SHP77 (cell line): ENCODE results near the gene GALNT18.

Source experiments
- DNase-seq, 2 experiments: peaks; one replicate each; lab custom pipeline; 2025; lab: John Stamatoyannopoulos, UW

Gene GALNT18

DNA sequence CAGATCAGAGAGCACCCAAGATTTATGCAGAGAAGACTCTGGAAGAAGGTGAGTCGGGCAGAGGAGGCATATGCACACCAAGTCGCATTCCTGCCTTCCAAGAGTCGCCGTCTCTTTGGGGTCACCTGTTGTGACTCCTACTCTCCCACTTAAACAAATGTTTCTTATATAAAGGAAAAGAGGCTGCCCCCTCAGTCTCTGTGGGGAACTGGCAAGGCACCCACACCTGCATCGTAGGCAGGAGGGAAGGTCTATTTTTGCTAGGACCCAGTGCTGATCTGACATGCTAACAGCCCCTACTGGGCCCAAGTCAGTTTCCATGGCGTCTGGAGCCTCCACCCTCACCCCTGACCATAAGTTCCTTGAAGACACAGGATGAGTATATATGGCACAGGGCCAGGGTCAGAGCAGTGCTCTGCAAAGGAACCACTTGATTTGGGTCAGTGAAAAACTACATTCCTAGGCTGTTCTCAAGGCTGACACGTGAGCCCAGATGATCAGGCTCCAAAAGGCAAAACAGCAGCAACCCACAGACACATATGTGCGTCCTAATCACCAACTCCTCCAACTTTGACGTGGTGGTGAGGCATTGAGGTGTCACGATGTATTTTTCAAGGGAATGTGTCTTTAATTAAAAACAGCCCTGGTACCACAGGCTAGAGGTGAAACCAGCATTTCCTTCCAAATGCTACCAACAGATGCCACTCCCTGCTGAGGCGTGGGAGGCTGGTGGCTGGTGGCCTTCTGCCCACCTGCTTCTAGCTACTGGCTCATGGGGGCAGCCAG lies 213.2 kb downstream of the GALNT18 start:
- DNase-seq = no peak

DNA sequence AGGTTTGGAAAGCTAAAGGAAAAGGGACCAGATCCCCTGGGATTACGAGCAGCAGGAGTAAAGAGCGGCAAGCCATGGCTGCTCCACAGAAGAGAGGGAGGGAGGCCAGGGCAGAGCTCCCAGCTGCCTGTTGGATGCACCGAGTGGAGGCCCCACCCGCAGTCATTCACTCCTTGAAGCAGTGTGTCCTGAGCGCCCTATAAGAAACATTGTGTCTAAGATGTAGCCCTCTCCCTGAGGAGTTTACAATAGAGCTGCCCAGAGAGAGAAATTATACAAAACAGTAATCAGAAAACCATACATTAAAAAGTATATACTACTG lies 214.1 kb downstream of the GALNT18 start:
- no peak for DNase-seq

DNA sequence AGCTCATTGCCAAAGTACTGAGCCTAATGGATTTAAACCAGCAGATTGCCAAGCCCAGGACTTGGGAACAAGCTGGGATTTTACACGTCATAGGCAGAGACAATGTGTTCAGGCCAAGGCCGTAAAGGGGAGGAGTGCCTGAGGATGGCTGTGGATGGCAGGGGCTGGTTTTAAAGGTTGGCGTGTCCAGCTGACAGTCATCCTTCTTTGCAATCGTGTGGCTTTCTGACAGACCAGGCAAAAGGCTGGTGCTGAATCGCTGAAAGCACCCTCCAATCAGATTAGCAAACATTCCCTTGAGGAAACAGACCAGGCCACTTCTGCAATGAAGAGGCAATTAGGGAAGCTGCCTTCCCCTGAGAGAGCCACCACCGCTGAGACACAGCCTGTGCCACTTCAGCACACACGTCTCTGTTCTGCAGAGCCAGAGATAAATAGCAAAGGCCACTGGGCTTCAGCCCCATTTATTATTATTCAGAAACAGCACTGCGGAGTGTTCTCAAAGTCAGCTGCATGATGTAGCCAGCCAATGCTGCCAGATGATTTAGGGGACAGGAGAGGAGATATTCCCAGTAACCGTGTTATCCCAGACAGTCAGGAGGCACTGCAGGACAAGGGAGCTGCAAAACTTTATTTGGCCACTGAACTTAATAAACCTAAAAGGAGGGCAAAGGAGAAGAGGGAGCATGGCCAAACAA lies 214.6 kb downstream of the GALNT18 start:
- DNase-seq = peak; percentile 21 to 31

DNA sequence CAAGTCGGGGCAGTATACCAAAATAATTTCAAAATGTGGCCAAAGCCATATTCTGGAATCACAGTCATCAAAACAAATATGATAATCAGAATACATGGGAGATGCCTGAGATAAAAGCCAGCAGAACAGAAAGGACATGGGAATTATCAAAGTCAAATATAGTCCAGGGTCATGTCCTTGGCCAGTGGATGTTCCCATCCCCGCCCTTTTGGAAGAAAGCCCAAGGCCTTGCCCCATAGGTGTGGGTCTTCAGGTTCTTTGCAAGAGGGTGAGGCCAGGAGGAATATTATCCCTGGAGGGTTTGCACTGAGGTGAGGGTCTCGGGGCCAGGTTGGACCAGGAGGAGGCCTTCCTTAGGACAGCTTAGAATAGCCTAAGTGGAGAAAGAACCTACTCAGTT lies 215.2 kb downstream of the GALNT18 start:
- no peak for DNase-seq

DNA sequence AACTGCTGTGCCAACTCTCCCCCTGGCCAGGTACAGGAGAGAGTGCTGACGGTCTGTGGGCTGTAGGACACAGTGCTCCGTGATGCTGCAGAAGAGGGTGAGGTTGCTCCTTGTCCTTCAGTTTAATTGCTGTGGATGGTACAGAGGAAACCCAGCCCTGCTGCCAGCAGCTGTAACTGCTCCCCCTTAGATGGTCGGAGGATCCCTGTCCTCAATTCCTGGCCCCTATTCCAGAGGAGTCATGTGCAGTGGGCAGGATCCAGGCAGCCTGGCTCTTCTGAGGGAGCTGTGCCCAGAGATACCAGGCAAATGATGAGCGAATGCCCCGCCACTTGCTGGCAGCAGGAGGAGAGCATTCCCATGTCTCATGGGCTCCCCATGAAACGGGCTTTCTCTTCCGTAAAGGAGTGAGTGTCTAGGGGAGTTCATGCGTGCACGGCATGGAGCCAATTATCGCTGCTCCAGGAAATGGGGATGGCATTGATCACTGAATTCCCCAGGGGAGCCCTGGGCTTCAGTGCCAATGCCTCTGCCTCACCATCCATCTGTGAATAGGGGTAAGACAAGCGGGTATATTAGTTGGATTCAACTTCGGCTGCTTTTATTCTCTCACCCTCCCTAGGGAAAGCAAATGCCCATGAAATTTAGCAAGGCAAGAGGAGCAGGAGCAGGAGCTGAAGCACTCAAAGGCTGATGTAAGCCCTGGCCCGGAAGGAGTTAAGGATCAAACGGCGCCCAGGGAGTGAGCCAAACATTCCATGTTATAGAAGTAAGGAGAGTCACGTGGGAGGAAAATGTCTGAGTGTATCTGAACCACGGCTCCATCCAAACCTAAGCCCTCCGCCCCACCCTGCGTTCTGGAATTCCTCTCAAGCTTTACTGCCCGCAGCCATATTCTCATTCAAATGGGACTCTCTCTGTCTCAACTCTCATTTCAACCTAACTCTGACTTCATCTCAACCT lies 217.8 kb downstream of the GALNT18 start:
- DNase-seq = no peak

DNA sequence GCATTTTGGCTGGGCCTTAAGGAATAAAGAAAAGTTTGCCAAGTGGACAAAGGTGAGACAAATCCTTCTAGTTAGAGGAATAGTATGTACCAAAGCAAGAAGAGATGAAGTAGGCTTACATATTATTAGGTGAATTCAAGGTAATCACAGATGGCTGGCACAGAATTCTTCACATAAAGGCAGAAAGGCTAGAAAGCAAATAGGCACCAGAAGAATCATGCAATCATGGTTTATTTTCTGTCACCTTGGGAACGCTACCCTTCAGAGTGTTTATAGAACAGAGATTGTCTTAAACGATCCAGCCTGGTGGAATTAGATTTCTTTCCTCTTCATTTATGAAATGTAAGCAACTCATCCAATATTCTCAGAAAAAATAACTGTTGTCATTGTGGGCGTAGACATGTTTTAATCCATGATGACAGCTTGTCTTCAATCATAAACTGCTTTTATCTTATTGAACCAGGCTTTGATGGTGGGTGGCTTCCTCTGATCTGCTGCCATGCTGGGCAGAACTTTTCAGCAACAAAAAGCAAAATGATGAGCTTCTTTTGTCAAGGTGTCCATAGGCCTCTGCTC lies 219.8 kb downstream of the GALNT18 start:
- no peak for DNase-seq

DNA sequence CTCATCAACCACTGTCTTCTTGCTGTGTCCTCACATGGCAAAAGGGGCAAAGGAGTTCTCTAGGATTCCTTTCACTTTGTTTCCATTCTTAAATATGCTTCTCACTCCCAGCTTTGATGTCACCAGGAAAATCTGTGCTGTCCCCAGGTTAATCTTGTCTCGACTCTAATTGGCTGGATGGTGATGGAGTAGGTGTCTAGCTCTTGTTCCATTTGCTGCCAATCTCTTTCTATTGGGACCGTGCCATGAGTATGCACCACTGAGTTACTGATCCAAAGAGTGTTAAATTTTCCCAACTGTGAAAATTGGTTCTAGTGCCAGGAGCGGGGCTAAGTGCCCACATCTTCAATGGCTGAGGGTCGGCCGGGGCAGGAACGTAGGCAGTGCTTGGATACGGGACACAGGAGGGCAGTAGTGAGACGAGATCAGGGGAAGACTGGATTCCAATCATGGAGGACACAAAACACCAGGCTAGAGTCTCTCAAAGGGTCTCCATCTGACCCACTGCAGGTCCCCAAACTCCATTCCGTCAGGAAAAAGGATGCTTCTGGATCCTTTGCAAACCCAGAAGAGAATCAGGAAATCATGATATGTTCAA lies 221.1 kb downstream of the GALNT18 start:
- DNase-seq = no peak

DNA sequence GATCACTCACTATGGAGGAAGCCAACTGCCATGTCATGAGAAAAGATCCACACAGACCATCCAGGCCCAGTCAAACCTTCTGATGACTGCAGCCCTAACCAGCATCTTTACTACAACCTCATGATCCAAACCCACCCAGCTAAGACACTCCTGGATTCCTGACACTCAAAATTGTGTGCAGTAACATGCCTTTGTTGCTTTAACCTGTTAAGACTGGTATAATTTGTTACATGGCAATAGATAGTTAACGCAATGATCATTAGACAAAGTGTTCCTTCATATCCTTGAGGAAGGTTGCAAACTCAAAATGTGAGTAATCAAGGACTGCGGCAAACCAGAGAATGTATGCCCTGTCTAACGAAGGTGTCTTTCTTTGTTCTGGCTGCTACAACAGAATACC lies 221.7 kb downstream of the GALNT18 start:
- no peak for DNase-seq

DNA sequence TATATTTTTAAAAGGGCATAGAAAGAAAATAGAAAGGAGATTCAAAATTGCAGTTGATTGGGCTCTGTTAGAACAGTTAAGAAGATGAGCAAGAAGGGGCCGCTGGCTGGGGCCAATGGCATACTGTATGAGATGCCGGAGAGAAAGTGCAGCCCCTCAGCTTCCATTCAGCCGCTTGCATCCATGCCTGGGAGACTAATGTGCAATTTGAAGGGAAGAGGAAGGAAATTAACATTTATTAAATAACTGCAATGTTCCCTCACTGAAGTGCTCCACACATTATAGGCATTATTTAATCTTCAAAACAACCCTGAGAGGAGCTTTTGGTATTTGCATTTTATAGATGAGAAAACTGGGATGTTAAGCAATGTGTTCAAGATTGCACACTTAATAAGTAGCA lies 224.0 kb downstream of the GALNT18 start:
- no peak for DNase-seq

DNA sequence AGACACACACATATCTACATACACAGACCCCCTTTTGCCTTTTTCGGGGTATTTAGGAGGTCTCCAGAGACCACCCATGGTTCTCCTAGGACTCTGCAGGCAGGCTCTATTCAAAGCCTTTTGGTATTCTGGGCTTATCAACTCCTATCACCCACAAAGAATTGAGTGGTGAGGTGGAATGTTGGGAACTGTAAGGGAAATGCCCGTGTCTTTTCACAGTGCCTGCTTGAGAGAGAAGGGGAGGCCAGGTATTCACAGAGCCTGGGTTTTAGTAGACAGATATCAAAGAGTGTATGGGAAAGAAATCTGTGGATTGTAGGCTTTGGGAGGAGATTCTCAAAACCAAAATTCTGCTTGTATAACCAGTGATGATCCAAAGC lies 224.8 kb downstream of the GALNT18 start:
- no peak for DNase-seq

DNA sequence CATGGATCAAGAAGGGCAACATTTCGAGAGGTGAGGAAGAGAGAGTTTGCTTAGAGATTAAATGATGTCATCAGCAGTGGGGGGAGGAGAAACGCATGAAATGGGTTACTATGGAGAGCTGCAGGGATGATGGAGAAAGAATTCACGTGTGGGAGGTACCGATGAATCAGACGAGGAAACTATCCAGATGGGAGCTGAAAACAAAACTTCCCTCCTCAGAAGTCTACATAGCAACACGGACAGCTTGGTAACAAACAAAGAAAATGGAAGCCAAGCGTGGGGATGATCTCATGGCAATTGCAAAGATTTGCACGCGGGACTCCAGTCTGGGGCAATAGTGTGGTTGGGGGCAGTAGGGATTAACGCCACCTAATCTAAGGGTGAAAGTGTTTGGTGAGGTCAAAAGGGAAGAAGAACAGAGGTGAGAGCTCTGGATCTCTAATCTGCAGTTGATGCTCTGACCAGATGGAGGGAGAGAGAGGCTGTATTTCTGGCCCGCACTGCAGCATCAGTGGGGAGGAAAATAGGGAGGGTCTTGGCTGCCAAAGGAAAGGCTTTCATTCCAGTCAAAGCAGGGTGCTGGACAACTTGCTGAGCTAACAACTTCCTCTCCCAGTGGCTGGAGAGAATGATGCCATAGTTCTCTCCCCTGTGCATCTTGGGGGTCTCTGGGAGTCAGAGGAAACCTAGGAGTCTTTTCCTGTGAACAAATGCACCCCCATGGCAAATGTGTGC lies 225.3 kb downstream of the GALNT18 start:
- DNase-seq = no peak

DNA sequence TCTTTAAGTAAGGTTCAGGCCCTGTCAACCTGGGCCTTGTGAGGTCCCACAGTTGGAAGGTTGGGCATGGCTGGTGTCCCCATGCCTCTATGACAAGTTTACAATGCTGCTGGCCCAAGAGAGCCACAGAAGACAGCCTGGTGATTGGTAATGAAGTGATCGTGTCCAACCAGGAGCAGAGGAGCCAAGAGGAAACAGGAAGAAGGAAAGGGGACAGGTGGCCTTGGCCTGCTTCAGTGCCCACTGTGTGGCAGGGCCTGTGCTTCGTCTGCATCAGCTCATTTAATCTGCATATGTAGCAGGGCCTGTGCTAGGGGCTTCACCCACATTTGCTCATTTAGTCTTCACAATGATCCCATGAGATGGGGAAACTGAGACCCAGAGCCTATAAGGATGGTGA lies 226.7 kb downstream of the GALNT18 start:
- DNase-seq = no peak

DNA sequence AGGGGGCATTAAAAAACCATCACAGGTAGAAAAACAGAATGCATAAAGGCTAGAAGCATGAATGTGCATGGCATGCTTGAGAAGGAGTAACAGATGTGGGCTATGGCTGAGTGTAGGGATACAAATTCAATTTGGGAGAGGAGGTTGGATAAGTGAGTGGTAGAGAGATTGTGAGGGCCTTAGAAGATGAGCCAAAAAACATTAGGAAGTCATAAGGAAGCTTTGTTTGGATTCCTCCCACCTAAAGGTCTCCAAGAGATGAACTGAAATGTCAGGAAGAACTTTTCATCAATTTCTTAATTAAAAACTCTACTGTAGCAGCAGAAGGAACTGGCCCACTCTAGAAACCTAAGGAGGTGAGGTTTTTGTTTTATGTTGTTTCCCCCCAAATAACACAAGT lies 227.6 kb downstream of the GALNT18 start:
- no peak for DNase-seq

DNA sequence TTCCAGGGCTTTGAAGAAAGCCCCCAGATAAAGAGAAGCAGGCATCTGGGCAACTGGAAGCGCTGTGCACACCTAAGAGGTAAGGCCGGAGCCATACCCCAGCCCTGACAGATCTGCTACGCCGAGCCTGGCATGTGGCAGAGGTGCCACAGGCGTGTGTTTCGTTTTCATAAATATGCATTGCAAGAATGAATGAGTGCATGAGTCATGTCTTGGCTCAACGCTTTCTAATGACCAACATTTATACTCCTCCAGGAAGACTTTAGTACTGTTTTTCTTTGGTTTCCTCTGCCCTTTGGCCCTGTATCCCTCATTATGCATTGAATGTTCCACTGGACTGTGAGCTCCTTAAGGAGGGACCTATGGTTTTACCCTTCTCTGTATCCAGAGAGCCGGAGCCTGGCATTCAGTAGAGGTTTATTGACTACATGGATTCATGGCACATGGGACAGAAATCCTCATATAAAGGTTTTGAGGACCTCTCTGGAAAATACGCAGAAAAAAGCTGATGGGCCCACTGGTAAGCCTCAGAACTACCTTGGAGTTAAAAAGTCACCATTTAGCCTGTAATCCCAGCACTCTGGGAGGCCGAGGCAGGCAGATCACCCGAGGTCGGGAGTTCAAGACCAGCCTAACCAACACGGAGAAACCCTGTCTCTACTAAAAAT lies 229.9 kb downstream of the GALNT18 start:
- no peak for DNase-seq

DNA sequence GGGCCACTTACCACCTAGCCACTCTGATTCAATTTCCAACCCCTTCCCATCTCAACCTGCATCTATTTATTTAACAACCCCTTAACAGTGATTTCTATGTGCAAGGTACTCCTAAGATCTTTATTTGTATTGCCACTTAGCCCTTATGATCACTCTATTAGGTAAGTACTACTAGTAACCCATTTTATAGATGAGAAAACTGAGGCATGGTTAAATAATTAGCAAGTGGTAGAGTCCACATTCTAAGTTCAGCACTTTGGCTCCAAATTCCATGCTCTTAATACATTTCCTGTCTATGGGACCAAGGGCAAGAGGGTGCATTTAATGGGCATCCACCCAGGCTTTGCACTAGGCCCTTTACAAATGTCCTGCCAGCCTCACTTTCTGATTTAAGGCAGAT lies 230.6 kb downstream of the GALNT18 start:
- no peak for DNase-seq

DNA sequence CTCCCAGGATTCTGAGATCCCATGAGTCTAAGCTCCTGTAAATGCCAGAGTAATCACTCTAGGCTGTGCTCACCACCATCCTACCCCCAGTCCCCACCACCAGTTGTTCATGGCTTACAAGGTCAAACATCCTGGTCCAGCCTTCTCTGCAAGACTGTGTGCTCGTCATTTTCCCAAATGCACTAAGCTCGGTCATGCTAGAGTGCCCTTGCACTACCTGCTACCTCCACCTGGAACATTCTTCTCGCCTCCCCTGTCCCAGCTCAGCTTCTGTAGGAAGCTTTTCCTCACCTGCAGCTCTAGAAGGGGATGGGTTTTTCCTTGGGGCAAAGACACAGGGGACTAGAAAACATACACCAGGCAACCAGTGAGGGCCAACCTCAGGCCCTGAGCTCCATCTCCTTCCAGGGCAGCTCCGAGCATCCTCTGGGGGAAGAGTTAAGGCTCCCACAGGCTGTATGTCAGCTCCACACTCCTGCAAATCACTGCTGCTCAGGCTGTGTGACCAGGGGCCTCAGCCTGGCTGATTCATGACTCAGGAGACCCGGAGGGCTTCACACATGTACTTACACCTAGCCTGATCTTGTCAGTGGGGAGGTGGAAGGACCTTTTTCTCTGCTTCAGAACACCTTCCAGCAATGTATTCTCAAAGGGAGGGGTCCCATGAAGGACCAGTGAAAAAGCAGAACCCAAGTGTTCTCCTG lies 231.6 kb downstream of the GALNT18 start:
- DNase-seq = no peak

DNA sequence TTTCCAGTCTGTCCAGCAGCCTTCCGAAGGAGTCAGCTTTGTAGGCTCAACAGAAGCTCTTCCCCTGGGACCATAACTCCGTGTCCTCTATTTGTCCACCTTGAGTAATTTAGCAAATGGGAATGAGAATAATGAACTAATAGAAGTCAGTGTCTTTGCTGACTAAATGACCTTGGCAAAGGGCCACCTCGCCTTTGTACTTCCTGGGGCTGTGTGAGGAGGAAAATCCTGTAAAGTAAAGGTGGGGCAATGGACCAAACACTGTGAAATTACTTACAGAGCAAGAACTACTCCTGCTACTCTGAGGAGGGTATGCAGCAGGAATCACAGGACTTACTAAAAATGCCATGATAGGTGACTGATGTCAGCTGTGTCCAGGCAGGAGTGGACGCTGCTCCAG lies 232.6 kb downstream of the GALNT18 start:
- DNase-seq = no peak

DNA sequence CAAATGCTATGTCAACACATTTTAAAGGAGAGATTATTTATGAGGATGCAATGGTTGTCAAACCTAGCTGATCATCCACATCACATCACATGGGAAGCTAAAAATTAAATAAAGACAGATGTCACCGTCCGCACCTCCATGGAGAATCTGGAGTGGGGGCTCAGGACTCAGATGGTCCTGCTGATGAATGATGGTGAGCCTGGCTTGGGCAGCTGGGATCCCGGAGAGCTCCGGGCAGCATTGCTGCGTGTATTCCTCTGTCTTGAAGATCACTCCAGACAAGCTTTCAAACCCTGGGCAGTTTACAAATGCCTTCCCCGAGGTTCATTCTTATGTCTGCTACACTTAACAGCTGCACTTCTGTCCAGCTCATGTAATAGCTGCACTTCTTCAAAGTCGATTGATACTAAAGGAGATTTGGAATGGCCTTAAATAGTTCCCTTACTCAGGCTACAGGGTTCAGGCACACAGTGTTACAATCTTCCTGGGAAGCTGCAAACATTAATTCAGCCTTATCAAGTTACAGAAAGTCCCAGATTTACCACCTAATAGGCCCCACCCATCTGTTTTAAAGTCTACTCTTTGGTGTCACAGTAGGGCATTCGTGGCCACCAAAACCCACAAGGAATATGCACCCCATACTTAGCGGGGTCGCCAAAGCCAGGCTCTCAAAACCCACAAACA lies 234.0 kb downstream of the GALNT18 start:
- DNase-seq = no peak

DNA sequence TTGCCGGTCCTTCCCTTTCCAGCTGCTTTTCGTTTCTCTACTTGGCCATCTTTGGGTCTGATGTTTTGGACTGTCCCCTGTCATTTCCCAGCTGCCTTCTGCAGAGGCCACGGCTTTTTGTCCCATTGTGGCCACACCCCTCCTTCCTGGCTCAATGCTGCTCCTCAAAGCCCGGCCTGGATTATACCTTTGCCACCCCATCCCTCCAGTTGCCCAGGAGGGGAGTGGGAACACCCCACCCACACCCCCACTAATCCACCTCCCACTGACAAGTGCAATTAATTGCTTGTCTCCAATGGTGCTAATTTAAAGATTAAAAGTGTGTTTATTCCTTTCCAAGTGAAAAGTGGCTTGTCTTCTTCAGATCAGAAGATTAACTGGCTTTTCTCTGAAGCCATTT lies 234.6 kb downstream of the GALNT18 start:
- no peak for DNase-seq

DNA sequence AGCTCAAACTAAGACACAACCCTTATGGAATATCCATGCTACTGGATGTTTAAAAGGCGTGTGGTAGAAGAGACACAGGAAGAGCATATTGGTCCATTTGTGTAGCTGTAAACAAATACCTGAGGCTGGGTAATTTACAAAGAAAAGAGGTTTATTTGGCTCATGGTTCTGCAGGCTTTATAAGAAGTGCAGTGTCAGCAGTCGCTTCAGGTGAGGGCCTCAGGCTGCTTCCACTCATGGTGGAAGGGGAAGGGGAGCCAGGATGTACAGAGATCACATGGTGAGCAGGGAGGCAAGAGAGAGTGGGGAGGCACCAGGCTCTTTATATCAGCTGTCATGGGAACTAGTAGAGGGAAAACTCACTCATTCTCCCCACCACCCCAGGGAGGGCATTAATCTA lies 237.0 kb downstream of the GALNT18 start:
- DNase-seq = no peak
